K562 (cell line): ENCODE results near the gene ATP5ME. TPM values are rescaled to one million over a fixed set of nuclear protein-coding genes. Genes with fewer than 3 reads are reported as not detected.

ENCODE experiments used
- CBX1 ChIP-seq: sonication (generic); IDR thresholded peaks from 2 replicates; pipeline ENCODE4 v1.6.1; 2016; ENCODE audit warnings: antibody characterized with exemption, low read depth, mild to moderate bottlenecking
- CC2D1A ChIP-seq: fragments of 450-650 bp; IDR thresholded peaks from 2 replicates; pipeline ENCODE4 v1.6.1; 2017; ENCODE audit warnings: mild to moderate bottlenecking
- CCNT2 ChIP-seq: IDR thresholded peaks from 2 replicates; pipeline ENCODE4 v1.6.1; 2011; ENCODE audit warnings: borderline replicate concordance, low read depth, mild to moderate bottlenecking, moderate library complexity, mixed read lengths, low read length; ENCODE audit not compliant: insufficient read length; ENCODE audit errors: extremely low read depth
- CXXC5 ChIP-seq: fragments of 250-450 bp; sonication (Bioruptor Pico); IDR thresholded peaks from 2 replicates; pipeline ENCODE4 v1.8.0; 2022; ENCODE audit warnings: inconsistent platforms, mild to moderate bottlenecking, moderate library complexity
- JUND ChIP-seq, 2 experiments: IDR thresholded peaks; 2 replicates in 1 of 2; 3 replicates in 1 of 2; pipeline ENCODE4 v1.6.1; 2011; ENCODE audit warnings: borderline replicate concordance in 2 of 2, low read depth in 2 of 2, low read length in 2 of 2, improper control_type of control experiment in 1 of 2, missing biosample characterization in 1 of 2, missing genetic modification characterization in 1 of 2, missing genetic modification reagents in 1 of 2
- MLX ChIP-seq, 2 experiments: fragments of 450-650 bp in 1 of 2; sonication (generic) in 1 of 2; formaldehyde crosslinking; conservative IDR thresholded peaks; 2 replicates each; pipeline versions ENCODE4 v1.4.0 to v1.8.1; 2020 to 2022; ENCODE audit warnings: mild to moderate bottlenecking in 1 of 2, missing genetic modification reagents in 1 of 2
- MTA3 ChIP-seq: fragments of 450-650 bp; formaldehyde crosslinking; IDR thresholded peaks from 2 replicates; pipeline ENCODE4 v1.6.1; 2017; ENCODE audit warnings: mild to moderate bottlenecking, borderline replicate concordance
- NCOA1 ChIP-seq: fragments of 450-650 bp; IDR thresholded peaks from 2 replicates; pipeline ENCODE4 v1.6.1; 2016; ENCODE audit warnings: low read depth
- NELFE ChIP-seq: IDR thresholded peaks from 2 replicates; pipeline ENCODE4 v1.6.1; 2011; ENCODE audit warnings: mild to moderate bottlenecking; ENCODE audit not compliant: insufficient read depth, insufficient read length
- NR2F6 ChIP-seq: fragments of 450-650 bp; formaldehyde crosslinking; IDR thresholded peaks from 2 replicates; pipeline ENCODE4 v1.4.0; 2020; ENCODE audit warnings: mild to moderate bottlenecking
- NR4A1 ChIP-seq, 2 experiments: fragments of 250-450 bp in 1 of 2; fragments of 450-650 bp in 1 of 2; sonication (Bioruptor Pico) in 1 of 2; IDR thresholded peaks; 2 replicates each; pipeline versions ENCODE4 v1.4.0 to v1.6.1; 2016 to 2020; ENCODE audit warnings: mild to moderate bottlenecking in 2 of 2, missing compliant biosample characterization in 1 of 2, missing genetic modification characterization in 1 of 2, moderate library complexity in 1 of 2
- PTRF ChIP-seq: fragments of 450-650 bp; IDR thresholded peaks from 2 replicates; pipeline ENCODE4 v1.6.1; 2016; ENCODE audit warnings: mild to moderate bottlenecking, missing genetic modification characterization, missing compliant biosample characterization
- RBM17 ChIP-seq: fragments of 200-400 bp; formaldehyde crosslinking; IDR thresholded peaks from 2 replicates; pipeline ENCODE4 v1.6.1; 2017; ENCODE audit warnings: low read depth, mild to moderate bottlenecking, low read length, borderline replicate concordance
- RUNX1 ChIP-seq: sonication (generic); IDR thresholded peaks from 2 replicates; pipeline ENCODE4 v1.6.1; 2016; ENCODE audit warnings: antibody characterized with exemption, low read depth
- SMARCA5 ChIP-seq: fragments of 450-650 bp; IDR thresholded peaks from 2 replicates; pipeline ENCODE4 v1.6.1; 2016
- TAF15 ChIP-seq: fragments of 200-400 bp; formaldehyde crosslinking; IDR thresholded peaks from 2 replicates; pipeline ENCODE4 v1.6.1; 2017; ENCODE audit warnings: mild to moderate bottlenecking, low read depth, low read length, moderate library complexity
- ZBTB43 ChIP-seq: sonication (generic); formaldehyde crosslinking; IDR thresholded peaks from 2 replicates; pipeline ENCODE4 v1.8.0; 2023; ENCODE audit warnings: mild to moderate bottlenecking, missing genetic modification reagents
- ZBTB9 ChIP-seq: fragments of 450-650 bp; formaldehyde crosslinking; IDR thresholded peaks from 2 replicates; pipeline ENCODE4 v1.4.0; 2020; ENCODE audit warnings: mild to moderate bottlenecking, moderate library complexity
- ZNF133 ChIP-seq: fragments of 250-450 bp; sonication (Bioruptor Pico); IDR thresholded peaks from 2 replicates; pipeline ENCODE4 v1.4.0; 2020; ENCODE audit warnings: mild to moderate bottlenecking
- ZNF324 ChIP-seq: fragments of 250-450 bp; sonication (Bioruptor Pico); IDR thresholded peaks from 2 replicates; pipeline ENCODE4 v1.4.0; 2020; ENCODE audit warnings: mild to moderate bottlenecking
- ZNF41 ChIP-seq: fragments of 250-450 bp; sonication (Bioruptor Pico); conservative IDR thresholded peaks from 2 replicates; pipeline ENCODE4 v1.4.0; 2020; ENCODE audit warnings: mild to moderate bottlenecking
- ZNF668 ChIP-seq: fragments of 250-450 bp; sonication (Bioruptor Pico); IDR thresholded peaks from 2 replicates; pipeline ENCODE4 v1.8.0; 2022; ENCODE audit warnings: mild to moderate bottlenecking, inconsistent platforms
- ZNF740 ChIP-seq, 3 experiments: fragments of 200-800 bp in 1 of 3; sonication (Bioruptor generic) in 1 of 3; sonication (generic) in 1 of 3; formaldehyde crosslinking in 1 of 3; IDR thresholded peaks; 2 replicates each; pipeline versions ENCODE4 v1.6.1 to v1.8.0; 2016 to 2022; ENCODE audit warnings: mild to moderate bottlenecking in 2 of 3, missing compliant biosample characterization in 2 of 3, missing genetic modification characterization in 2 of 3, missing genetic modification reagents in 1 of 3
- polyA plus RNA-seq, 8 experiments: library from polyadenylated mRNA; depleted of rRNA in 4 of 8; stranded (reverse) in 5 of 8; unstranded in 3 of 8; fragments of >200 nt; fragmentation: Nextera tagmentation in 2 of 8; fragmentation: Illumina TruSeq in 1 of 8; extraction: Ambion mirVana in 2 of 8; extraction: Trizol in 1 of 8; gene quantifications; 2 replicates each; pipeline versions ENCODE4 v1.2.1 to v1.2.3, GENCODE V29; 2011 to 2014; ENCODE audit warnings: inconsistent platforms in 1 of 8, missing spikeins in 1 of 8
- total RNA-seq, 7 experiments: library from RNA; depleted of rRNA in 6 of 7; stranded (reverse); fragments of >200 nt in 6 of 7; fragmentation: Illumina TruSeq in 2 of 7; extraction: Trizol in 2 of 7; gene quantifications; 2 replicates each; pipeline versions ENCODE4 v1.2.1 to v1.2.3, GENCODE V29; 2011 to 2021; ENCODE audit warnings: low replicate concordance in 1 of 7

The ATP5ME gene
- total and polyA plus RNA-seq, 9 of the 15 experiments (the other 6 are each of a cell fraction or from before 2014, with no cell fraction given), result 509 to 2,480 (median 887) TPM

- TF ChIP-seq ZNF41 (CRISPR knock-in tag) (no peak), ZBTB43 (CRISPR knock-in tag) (no peak), TAF15 (no peak), ZNF740 (CRISPR knock-in tag; IDR thresholded peaks at IDR 0.05) (no peak), ZNF740 (tag; IDR thresholded peaks at IDR 0.05) (no peak), CC2D1A (no peak), JUND (IDR thresholded peaks at IDR 0.05; ENCODE audit: borderline replicate concordance, low read depth, low read length) (0 out of 2 replicates have a peak, but pooled peaks have one; percentile 2), JUND (tag; IDR thresholded peaks at IDR 0.05; ENCODE audit: borderline replicate concordance, low read depth, low read length) (no peak), ZNF324 (CRISPR knock-in tag) (no peak), CCNT2 (no peak), ZNF133 (no peak), RUNX1 (no peak), ZBTB9 (CRISPR knock-in tag) (no peak), NR2F6 (CRISPR knock-in tag) (no peak), RBM17 (no peak), CXXC5 (peak; percentile 62), CBX1 (no peak), PTRF (tag) (no peak), MLX (CRISPR knock-in tag; conservative IDR thresholded peaks at IDR 0.05) (no peak), MTA3 (peak; percentile 44; the same call in 1 of the 2 replicates), NCOA1 (peak; percentile 54; the same call in 1 of the 2 replicates), NELFE (no peak), SMARCA5 (no peak), NR4A1 (CRISPR knock-in tag; IDR thresholded peaks at IDR 0.05) (no peak), NR4A1 (tag; IDR thresholded peaks at IDR 0.05) (peak; percentile 76), ZNF668 (CRISPR knock-in tag) (no peak)
These were observed 28.6 kb upstream of the ATP5ME start (continued) for GRCh38 chr4:702618-703048.
